ENCODE measurements around the gene CHID1.

CHID1 gene

GRCh38 chr11:831118-831864 is 79.3 kb downstream of the CHID1 start:
- DNase-seq: no peak

- peak; percentile 44 for DNase-seq
Observed at GRCh38 chr11:830295-831117, 80.1 kb downstream of the CHID1 start.

- no peak for DNase-seq
Observed at GRCh38 chr11:829847-830294, 80.7 kb downstream of the CHID1 start.

GRCh38 chr11:829176-829846 is 81.3 kb downstream of the CHID1 start:
- DNase-seq: no peak

- DNase-seq: no peak
Observed at GRCh38 chr11:828506-829175, 82.0 kb downstream of the CHID1 start.

GRCh38 chr11:827897-828192 is 82.8 kb downstream of the CHID1 start, which contains the start of gene CRACR2B:
TSS of gene CRACR2B (plus strand) at chr11:827919. CDS start at chr11:828608, 689 bp downstream.
- no peak for DNase-seq

- no peak for DNase-seq
Observed at GRCh38 chr11:827146-827896, 83.3 kb downstream of the CHID1 start.

GRCh38 chr11:826836-827145 is 83.8 kb downstream of the CHID1 start:
- no peak for DNase-seq

- no peak for DNase-seq
Observed at GRCh38 chr11:826227-826621, 84.4 kb downstream of the CHID1 start.

- DNase-seq: no peak
Observed at GRCh38 chr11:825366-826226, 85.0 kb downstream of the CHID1 start.

GRCh38 chr11:824942-825341 is 85.7 kb downstream of the CHID1 start:
- no peak for DNase-seq

GRCh38 chr11:824292-824880 is 86.2 kb downstream of the CHID1 start:
- DNase-seq: no peak

GRCh38 chr11:823441-824291 is 86.9 kb downstream of the CHID1 start:
- no peak for DNase-seq

- no peak for DNase-seq
Observed at GRCh38 chr11:821512-822371, 88.9 kb downstream of the CHID1 start.

- no peak for DNase-seq
Observed at GRCh38 chr11:820655-821511, 89.7 kb downstream of the CHID1 start.

GRCh38 chr11:819943-820649 is 90.5 kb downstream of the CHID1 start:
- peak; percentile 96 for DNase-seq

GRCh38 chr11:819129-819931 is 91.3 kb downstream of the CHID1 start:
- DNase-seq: peak; percentile 92

Measured in activated CD4-positive, alpha-beta T cell treated with anti-CD3 and anti-CD28 coated beads, Interleukin-2, amount 50 U/mL, for 1 hour (primary cell).